RWPE1 (cell line): ENCODE measurements around the gene ADCY7.

Experiments used
- CTCF ChIA-PET: fragments of 350-600 bp; sonication (Branson Sonifier 250); formaldehyde crosslinking; extraction: SDS; loops from one replicate; lab custom pipeline; 2021; lab: Yijun Ruan, JAX
- POLR2A ChIA-PET: fragments of 400-600 bp; formaldehyde crosslinking; extraction: SDS; loops from one replicate; lab custom pipeline; 2020; ENCODE audit warnings: antibody characterized with exemption; ENCODE audit not compliant: low non-redundant PET; lab: Yijun Ruan, JAX
- DNase-seq: peaks from one replicate; pipeline ENCODE4 v3.0.0; 2012; ENCODE audit warnings: low spot score
- H3K27ac ChIP-seq: fragments of 450-650 bp; 2 replicates; pipeline ENCODE4 v1.5.1; 2017
- TF ChIP-seq, protein P1 (sequence below): fragments of 450-650 bp; conservative IDR thresholded peaks from 2 replicates; pipeline ENCODE4 v1.5.1; 2017; ENCODE audit warnings: low read depth, mild to moderate bottlenecking

Gene ADCY7

GRCh38 chr16:50247906-50248608, 18.3 kb upstream of the ADCY7 start:
- TF ChIP-seq, protein P1, sequence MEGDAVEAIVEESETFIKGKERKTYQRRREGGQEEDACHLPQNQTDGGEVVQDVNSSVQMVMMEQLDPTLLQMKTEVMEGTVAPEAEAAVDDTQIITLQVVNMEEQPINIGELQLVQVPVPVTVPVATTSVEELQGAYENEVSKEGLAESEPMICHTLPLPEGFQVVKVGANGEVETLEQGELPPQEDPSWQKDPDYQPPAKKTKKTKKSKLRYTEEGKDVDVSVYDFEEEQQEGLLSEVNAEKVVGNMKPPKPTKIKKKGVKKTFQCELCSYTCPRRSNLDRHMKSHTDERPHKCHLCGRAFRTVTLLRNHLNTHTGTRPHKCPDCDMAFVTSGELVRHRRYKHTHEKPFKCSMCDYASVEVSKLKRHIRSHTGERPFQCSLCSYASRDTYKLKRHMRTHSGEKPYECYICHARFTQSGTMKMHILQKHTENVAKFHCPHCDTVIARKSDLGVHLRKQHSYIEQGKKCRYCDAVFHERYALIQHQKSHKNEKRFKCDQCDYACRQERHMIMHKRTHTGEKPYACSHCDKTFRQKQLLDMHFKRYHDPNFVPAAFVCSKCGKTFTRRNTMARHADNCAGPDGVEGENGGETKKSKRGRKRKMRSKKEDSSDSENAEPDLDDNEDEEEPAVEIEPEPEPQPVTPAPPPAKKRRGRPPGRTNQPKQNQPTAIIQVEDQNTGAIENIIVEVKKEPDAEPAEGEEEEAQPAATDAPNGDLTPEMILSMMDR: no peak
- CTCF ChIA-PET: no interaction called here
- peak overlapping the region; percentile 86 for H3K27ac ChIP-seq
- POLR2A ChIA-PET: interaction anchor here (0.5 kb wide), 1 partner anchor 94 kb away, joined by 4 read pairs; no protein-coding TSS in a partner anchor
- no peak for DNase-seq

GRCh38 chr16:50248845-50249244, 17.5 kb upstream of the ADCY7 start:
- ChIA-PET POLR2A (no interaction called here), CTCF (no interaction called here)
- H3K27ac ChIP-seq: peak overlapping the region; percentile 14; the same call in 1 of the 2 replicates
- TF ChIP-seq, protein P1: no peak
- DNase-seq: no peak

DNA sequence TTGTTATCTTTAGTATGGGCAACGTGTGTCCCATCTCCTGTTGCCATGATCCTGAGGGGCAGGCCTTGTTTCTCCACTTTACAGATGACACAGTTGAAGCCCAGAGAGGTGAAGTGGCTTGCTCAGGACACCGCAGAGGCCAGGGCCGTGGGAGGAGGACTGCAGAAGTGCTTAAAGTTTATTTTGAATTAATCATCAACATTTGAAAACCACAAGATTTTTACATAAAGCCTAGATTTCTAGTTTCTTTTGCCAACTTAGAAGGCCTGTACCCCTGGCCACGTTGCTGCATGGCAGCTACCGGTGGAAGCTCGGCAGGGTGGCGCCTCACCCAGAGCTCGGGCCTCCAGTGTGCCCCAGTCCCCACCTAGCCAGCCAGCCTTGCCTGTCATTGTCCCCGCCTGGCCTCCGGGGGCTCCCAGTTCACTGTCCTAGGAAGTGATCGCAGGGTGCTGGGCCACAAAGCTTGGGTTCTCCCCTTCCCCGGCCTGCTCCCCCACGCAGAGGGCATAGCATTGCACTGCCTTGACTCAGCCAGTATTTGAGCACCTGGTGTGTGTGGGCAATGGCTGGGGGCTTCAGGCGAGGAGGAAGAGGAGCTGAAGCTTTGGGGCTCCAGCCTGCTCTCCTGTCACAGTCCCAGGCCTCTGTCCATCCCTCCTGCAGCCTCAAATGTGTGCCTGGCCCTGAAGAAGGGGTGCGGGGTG, 14.8 kb upstream of the ADCY7 start:
- POLR2A ChIA-PET: interaction anchor here (0.6 kb wide), 1 partner anchor 166 kb away, joined by 3 read pairs; no protein-coding TSS in a partner anchor

DNA sequence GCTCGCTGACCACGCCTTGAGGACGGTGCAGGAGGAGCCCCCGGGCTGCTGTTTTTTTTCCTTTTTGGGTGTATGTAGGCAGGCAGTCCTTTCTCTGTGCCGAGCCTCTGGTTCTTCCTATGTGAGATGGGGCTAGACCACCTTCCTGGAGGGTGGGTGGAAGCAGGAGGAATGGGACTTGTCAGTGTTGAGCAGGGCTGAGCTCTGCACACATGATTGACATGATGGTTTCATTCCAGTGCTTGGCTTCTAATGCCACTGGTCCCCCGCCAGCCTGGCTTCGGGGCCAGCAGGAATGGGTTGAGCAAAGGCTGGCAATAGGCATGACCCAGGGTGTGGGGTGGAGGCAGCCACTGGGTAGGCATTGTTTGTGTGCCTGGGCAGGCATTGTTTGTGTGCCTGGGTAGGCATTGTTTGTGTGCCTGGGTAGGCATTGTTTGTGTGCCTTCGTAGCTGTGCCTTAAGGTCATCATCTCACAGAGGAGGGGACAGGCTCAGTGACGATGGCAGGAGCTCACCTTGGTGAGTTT, 14.2 kb upstream of the ADCY7 start:
- no peak for DNase-seq
- ChIA-PET CTCF (no interaction called here), POLR2A (no interaction called here)
- TF ChIP-seq, protein P1: no peak
- H3K27ac ChIP-seq: no peak overlapping the region

More for the DNA sequence above, 14.8 kb upstream of the ADCY7 start:
- peak overlapping the region; percentile 17; the same call in 1 of the 2 replicates for H3K27ac ChIP-seq
- DNase-seq: no peak
- CTCF ChIA-PET: no interaction called here
- TF ChIP-seq, protein P1: no peak

DNA sequence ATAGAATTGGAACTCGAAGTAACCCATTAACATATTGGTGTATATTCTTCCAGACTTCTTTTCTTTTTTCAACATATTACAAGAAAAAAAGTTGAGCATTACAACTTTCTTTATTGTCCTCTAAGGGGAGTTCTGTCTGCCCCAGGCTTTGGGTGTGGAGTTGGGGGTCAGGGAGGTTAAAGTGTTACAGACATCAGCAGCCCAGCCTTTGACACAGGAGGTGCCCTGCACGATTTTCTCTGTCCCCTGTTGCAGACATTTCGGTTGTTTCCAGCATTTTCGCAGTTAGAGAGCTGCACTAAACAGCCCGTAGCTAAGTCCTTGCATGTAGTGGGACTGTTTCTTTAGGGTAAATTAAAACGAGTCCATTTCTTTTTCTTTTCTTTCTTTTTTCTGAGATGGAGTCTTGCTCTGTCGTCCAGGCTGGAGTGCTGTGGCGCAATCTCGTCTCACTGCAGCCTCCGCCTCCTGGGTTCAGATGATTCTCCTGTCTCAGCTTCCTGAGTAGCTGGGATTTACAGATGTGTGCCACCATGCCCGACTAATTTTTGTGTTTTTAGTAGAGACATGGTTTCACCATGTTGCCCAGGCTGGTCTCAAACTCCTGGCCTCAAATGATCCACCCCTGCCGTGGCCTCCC, 13.4 kb upstream of the ADCY7 start:
- POLR2A ChIA-PET: no interaction called here
- DNase-seq: no peak
- TF ChIP-seq, protein P1: no peak
- H3K27ac ChIP-seq: no peak overlapping the region
- CTCF ChIA-PET: no interaction called here

DNA sequence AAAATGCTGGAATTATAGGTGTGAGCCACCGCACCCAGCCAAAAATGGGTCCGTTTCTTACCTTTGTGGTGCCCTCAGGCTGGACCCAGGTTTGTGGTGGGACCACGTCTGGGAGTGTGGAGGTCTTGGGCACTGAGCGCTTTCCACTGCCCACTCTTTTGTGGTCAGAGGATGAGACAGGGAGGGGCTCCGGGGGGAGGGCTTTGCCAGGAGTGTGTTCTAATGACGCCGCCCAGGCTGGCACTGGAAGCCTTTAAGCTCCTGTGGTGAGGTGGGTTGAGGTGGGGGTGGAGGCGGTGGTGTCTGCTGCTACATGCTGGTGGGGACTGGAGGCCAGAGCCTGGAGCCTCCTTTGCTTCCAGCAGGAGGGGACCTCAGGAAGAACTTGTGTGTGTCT, 12.8 kb upstream of the ADCY7 start:
- no peak overlapping the region for H3K27ac ChIP-seq
- TF ChIP-seq, protein P1: no peak
- ChIA-PET POLR2A (no interaction called here), CTCF (no interaction called here)
- no peak for DNase-seq
